NCI-H1105 treated with DMSO at 0.1 percent for 48 hours (cell line): ENCODE data around the gene TARS1.

Source experiments
- DNase-seq: peaks from one replicate; lab custom pipeline; 2025; lab: John Stamatoyannopoulos, UW

TARS1 gene

GRCh38 chr5:33440482-33441240, at the start of gene TARS1:
TSS of gene TARS1 (plus strand) at chr5:33440965. CDS start at chr5:33441087, 122 bp downstream.
- DNase-seq: peak; percentile 100

- DNase-seq: no peak
Observed at GRCh38 chr5:33398501-33398900, 42.3 kb upstream of the TARS1 start.

- no peak for DNase-seq
Observed at GRCh38 chr5:33400675-33401074, 40.1 kb upstream of the TARS1 start.

- no peak for DNase-seq
Observed at GRCh38 chr5:33401482-33402390, 39.0 kb upstream of the TARS1 start.

- DNase-seq: no peak
Observed at GRCh38 chr5:33403187-33403586, 37.6 kb upstream of the TARS1 start.

GRCh38 chr5:33408816-33409215, 31.9 kb upstream of the TARS1 start:
- DNase-seq: no peak

GRCh38 chr5:33409435-33410170, 31.2 kb upstream of the TARS1 start:
- no peak for DNase-seq

- no peak for DNase-seq
Observed at GRCh38 chr5:33410221-33410620, 30.5 kb upstream of the TARS1 start.

GRCh38 chr5:33411498-33411897, 29.3 kb upstream of the TARS1 start:
- no peak for DNase-seq

- no peak for DNase-seq
Observed at GRCh38 chr5:33415811-33416354, 24.9 kb upstream of the TARS1 start.

GRCh38 chr5:33417632-33418031, 23.1 kb upstream of the TARS1 start:
- DNase-seq: no peak

- no peak for DNase-seq
Observed at GRCh38 chr5:33420946-33421345, 19.8 kb upstream of the TARS1 start.

- DNase-seq: no peak
Observed at GRCh38 chr5:33422191-33422590, 18.6 kb upstream of the TARS1 start.

GRCh38 chr5:33423018-33423630, 17.6 kb upstream of the TARS1 start:
- peak; percentile 25 for DNase-seq

- no peak for DNase-seq
Observed at GRCh38 chr5:33425314-33425713, 15.5 kb upstream of the TARS1 start.

GRCh38 chr5:33430983-33431382, 9.8 kb upstream of the TARS1 start:
- DNase-seq: no peak

GRCh38 chr5:33432656-33433055, 8.1 kb upstream of the TARS1 start:
- no peak for DNase-seq

- DNase-seq: no peak
Observed at GRCh38 chr5:33433303-33434240, 7.2 kb upstream of the TARS1 start.

- peak; percentile 75 for DNase-seq
Observed at GRCh38 chr5:33435893-33436490, 4.8 kb upstream of the TARS1 start.

GRCh38 chr5:33438996-33439395, 1.8 kb upstream of the TARS1 start:
- no peak for DNase-seq
